Left ventricle myocardium inferior (tissue), 1 donor: ENCODE data around the gene SCNN1A. TPM values are rescaled to one million over a fixed set of nuclear protein-coding genes. Genes with fewer than 3 reads are reported as not detected.

ENCODE experiments used
- DNase-seq: peaks from one replicate; pipeline ENCODE4 v3.0.0-alpha.2; 2020
- H3K27ac ChIP-seq: fragments of 200-600 bp; replicated peaks from 2 replicates; pipeline ENCODE4 v1.8.0; 2021
- H3K27me3 ChIP-seq: fragments of 200-600 bp; 2 replicates; pipeline ENCODE4 v1.8.0; 2021; ENCODE audit warnings: low read depth
- H3K36me3 ChIP-seq: fragments of 200-600 bp; 2 replicates; pipeline ENCODE4 v1.8.0; 2021
- H3K4me1 ChIP-seq: fragments of 200-600 bp; 2 replicates; pipeline ENCODE4 v1.8.0; 2021
- H3K4me3 ChIP-seq: fragments of 200-600 bp; 2 replicates; pipeline ENCODE4 v1.8.0; 2021; ENCODE audit warnings: mild to moderate bottlenecking, moderate library complexity
- H3K9me3 ChIP-seq: fragments of 200-600 bp; replicated peaks from 2 replicates; pipeline ENCODE4 v1.8.0; 2021
- CTCF ChIP-seq: fragments of 200-600 bp; IDR thresholded peaks from 2 replicates; pipeline ENCODE4 v1.8.0; 2021; ENCODE audit warnings: antibody characterized with exemption, mild to moderate bottlenecking, borderline replicate concordance
- intact Hi-C: fragments of 100-400 bp; cut with micrococcal nuclease; formaldehyde crosslinking; loops from one replicate; pipeline ENCODE4 v1.11.0; 2022
- long read RNA-seq: library from polyadenylated mRNA; unstranded; transcript quantifications from one replicate; pipeline ENCODE4 v2.0.0, GENCODE V29; 2021
- total RNA-seq: library from RNA; stranded (reverse); fragmentation: NEBNext Ultra II Directional; extraction: Animal tissue kit (Norgen Biotek cat#: 25700); gene quantifications from one replicate; pipeline ENCODE4 v1.2.1, GENCODE V29; 2021
- donor health status: DM: no; HTN: yes; CAD: no; lungs with severe emphysema.

SCNN1A gene
- 0.22 TPM for total RNA-seq
- long read RNA-seq, result 0 reads

- no peaks in the 10 kb centered on the region for H3K36me3 ChIP-seq
- no peaks in the 10 kb centered on the region for H3K27me3 ChIP-seq
- H3K27ac ChIP-seq, result peak within 1 kb of the TSS; percentile 66
- no peaks in the 10 kb centered on the region for H3K9me3 ChIP-seq
- TF ChIP-seq CTCF, result no peak
- no peak within 1 kb of the TSS for H3K4me3 ChIP-seq
- intact Hi-C loops, result no loop called here
- peaks cover 33% of the 10 kb centered on the region for H3K4me1 ChIP-seq
- no peak for DNase-seq
Measured at GRCh38 chr12:6375269-6376078, at the start of gene SCNN1A. SCNN1A (minus strand) TSS chr12:6375563; CDS start chr12:6374783, 780 bp downstream.

- peaks cover 9% of the 10 kb centered on the region for H3K4me1 ChIP-seq
- no peak for DNase-seq
- H3K36me3 ChIP-seq, result no peaks in the 10 kb centered on the region
- intact Hi-C loops, result no loop called here
- H3K27me3 ChIP-seq, result peaks cover 4% of the 10 kb centered on the region
- H3K27ac ChIP-seq, result no peak overlapping the region
- no peak for TF ChIP-seq CTCF
- H3K9me3 ChIP-seq, result no peaks in the 10 kb centered on the region
- H3K4me3 ChIP-seq, result no peak overlapping the region
Measured at GRCh38 chr12:6424866-6425265, 49.5 kb upstream of the SCNN1A start.

GRCh38 chr12:6424008-6424347, 48.6 kb upstream of the SCNN1A start:
- Histone ChIP-seq H3K9me3 (no peaks in the 10 kb centered on the region), H3K36me3 (no peaks in the 10 kb centered on the region), H3K27me3 (peaks cover 4% of the 10 kb centered on the region), H3K4me3 (no peak overlapping the region), H3K4me1 (peaks cover 9% of the 10 kb centered on the region), H3K27ac (peak overlapping the region; percentile 33)
- intact Hi-C loops, result no loop called here
- DNase-seq, result no peak
- no peak for TF ChIP-seq CTCF

GRCh38 chr12:6423267-6424007, 48.1 kb upstream of the SCNN1A start:
- DNase-seq, result peak; percentile 79
- Histone ChIP-seq H3K4me1 (peaks cover 9% of the 10 kb centered on the region), H3K27me3 (peaks cover 4% of the 10 kb centered on the region), H3K9me3 (no peaks in the 10 kb centered on the region), H3K36me3 (no peaks in the 10 kb centered on the region), H3K4me3 (no peak overlapping the region), H3K27ac (peak overlapping the region; percentile 33)
- TF ChIP-seq CTCF, result peak; percentile 93
- intact Hi-C loops, result loop anchor here (2.0 kb wide), 1 partner anchor 47 kb away; the partner anchor contains the start of gene VAMP1

GRCh38 chr12:6420364-6420763, 45.0 kb upstream of the SCNN1A start:
- no peak for DNase-seq
- Histone ChIP-seq H3K36me3 (no peaks in the 10 kb centered on the region), H3K9me3 (no peaks in the 10 kb centered on the region), H3K27me3 (peaks cover 4% of the 10 kb centered on the region), H3K27ac (no peak overlapping the region), H3K4me3 (no peak overlapping the region), H3K4me1 (peaks cover 9% of the 10 kb centered on the region)
- intact Hi-C loops, result no loop called here
- no peak for TF ChIP-seq CTCF
